ENCODE results near the gene BTNL8.

GRCh38 chr5:180908998-180909731, 10.2 kb downstream of the BTNL8 start:
- TF ChIP-seq CTCF (IDR thresholded peaks at IDR 0.05): no peak
- TF ChIP-seq POLR2A (IDR thresholded peaks at IDR 0.05): no peak
